Astrocyte (in vitro differentiated cells and primary cell): ENCODE results near the gene SAMD9.

ENCODE experiments used
- EZH2 ChIP-seq: IDR thresholded peaks from 2 replicates; pipeline ENCODE4 v1.6.1; 2012; ENCODE audit warnings: mild to moderate bottlenecking, low read length, inconsistent platforms; ENCODE audit not compliant: insufficient read depth
- TF ChIP-seq, protein P1 (sequence below): IDR thresholded peaks from 2 replicates; pipeline ENCODE4 v1.5.1; 2011; ENCODE audit warnings: low read depth, mild to moderate bottlenecking, inconsistent platforms, low read length, moderate library complexity; ENCODE audit not compliant: insufficient read depth

GRCh38 chr7:93120592-93121549, 3.1 kb upstream of the SAMD9 start:
- TF ChIP-seq, protein P1, sequence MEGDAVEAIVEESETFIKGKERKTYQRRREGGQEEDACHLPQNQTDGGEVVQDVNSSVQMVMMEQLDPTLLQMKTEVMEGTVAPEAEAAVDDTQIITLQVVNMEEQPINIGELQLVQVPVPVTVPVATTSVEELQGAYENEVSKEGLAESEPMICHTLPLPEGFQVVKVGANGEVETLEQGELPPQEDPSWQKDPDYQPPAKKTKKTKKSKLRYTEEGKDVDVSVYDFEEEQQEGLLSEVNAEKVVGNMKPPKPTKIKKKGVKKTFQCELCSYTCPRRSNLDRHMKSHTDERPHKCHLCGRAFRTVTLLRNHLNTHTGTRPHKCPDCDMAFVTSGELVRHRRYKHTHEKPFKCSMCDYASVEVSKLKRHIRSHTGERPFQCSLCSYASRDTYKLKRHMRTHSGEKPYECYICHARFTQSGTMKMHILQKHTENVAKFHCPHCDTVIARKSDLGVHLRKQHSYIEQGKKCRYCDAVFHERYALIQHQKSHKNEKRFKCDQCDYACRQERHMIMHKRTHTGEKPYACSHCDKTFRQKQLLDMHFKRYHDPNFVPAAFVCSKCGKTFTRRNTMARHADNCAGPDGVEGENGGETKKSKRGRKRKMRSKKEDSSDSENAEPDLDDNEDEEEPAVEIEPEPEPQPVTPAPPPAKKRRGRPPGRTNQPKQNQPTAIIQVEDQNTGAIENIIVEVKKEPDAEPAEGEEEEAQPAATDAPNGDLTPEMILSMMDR, result no peak
- no peak for TF ChIP-seq EZH2
